ENCODE results near the gene FOXM1. TPM values are rescaled to one million over a fixed set of nuclear protein-coding genes. Genes with fewer than 3 reads are reported as not detected.

FOXM1 gene
- total RNA-seq, 6 experiments from 2014 or later = 41.9 to 96.4 (median 89.6) TPM

- TF ChIP-seq, protein P1, sequence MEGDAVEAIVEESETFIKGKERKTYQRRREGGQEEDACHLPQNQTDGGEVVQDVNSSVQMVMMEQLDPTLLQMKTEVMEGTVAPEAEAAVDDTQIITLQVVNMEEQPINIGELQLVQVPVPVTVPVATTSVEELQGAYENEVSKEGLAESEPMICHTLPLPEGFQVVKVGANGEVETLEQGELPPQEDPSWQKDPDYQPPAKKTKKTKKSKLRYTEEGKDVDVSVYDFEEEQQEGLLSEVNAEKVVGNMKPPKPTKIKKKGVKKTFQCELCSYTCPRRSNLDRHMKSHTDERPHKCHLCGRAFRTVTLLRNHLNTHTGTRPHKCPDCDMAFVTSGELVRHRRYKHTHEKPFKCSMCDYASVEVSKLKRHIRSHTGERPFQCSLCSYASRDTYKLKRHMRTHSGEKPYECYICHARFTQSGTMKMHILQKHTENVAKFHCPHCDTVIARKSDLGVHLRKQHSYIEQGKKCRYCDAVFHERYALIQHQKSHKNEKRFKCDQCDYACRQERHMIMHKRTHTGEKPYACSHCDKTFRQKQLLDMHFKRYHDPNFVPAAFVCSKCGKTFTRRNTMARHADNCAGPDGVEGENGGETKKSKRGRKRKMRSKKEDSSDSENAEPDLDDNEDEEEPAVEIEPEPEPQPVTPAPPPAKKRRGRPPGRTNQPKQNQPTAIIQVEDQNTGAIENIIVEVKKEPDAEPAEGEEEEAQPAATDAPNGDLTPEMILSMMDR (IDR thresholded peaks at IDR 0.05) = no peak
- peaks cover 4% of the 10 kb centered on the region for H3K27me3 Mint-ChIP-seq (ENCODE audit: insufficient read depth)
- no peak overlapping the region for H3K4me3 Mint-ChIP-seq
- H3K27ac Mint-ChIP-seq = no peak overlapping the region
- no peaks in the 10 kb centered on the region for H3K4me1 Mint-ChIP-seq (ENCODE audit: low read depth)
- no peaks in the 10 kb centered on the region for H3K9me3 Mint-ChIP-seq
- DNase-seq = no peak
- peaks cover 34% of the 10 kb centered on the region; the same call in 1 of the 2 replicates for H3K36me3 Mint-ChIP-seq (ENCODE audit: low read depth)
Measured at GRCh38 chr12:2862876-2863275, 14.1 kb downstream of the FOXM1 start.

DNA sequence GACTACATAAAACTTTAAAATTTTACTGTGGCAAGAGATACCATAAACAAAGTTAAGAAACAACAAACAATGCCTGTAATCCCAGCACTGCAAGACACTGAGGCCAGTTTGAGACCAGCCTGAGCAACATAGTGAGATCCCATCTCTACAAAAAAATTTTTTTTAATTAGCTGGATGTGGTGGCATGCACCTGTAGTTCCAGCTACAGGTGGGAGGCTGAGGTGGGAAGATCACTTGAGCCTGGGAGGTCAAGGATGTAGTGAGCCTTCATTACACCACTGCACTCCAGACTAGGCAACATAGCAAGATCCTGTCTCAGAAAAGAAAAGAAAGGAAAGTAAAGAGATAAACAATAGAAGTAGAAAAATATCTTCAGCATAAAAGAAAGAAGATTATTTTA is 16.8 kb downstream of the FOXM1 start:
- Mint-ChIP-seq H3K4me3 (no peak overlapping the region), H3K27ac (no peak overlapping the region), H3K4me1 (ENCODE audit: low read depth) (peaks cover 5% of the 10 kb centered on the region), H3K9me3 (no peaks in the 10 kb centered on the region), H3K36me3 (ENCODE audit: low read depth) (peaks cover 30% of the 10 kb centered on the region; the same call in 1 of the 2 replicates), H3K27me3 (ENCODE audit: insufficient read depth) (peaks cover 4% of the 10 kb centered on the region)
- TF ChIP-seq, protein P1 (IDR thresholded peaks at IDR 0.05) = no peak
- no peak for DNase-seq

DNA sequence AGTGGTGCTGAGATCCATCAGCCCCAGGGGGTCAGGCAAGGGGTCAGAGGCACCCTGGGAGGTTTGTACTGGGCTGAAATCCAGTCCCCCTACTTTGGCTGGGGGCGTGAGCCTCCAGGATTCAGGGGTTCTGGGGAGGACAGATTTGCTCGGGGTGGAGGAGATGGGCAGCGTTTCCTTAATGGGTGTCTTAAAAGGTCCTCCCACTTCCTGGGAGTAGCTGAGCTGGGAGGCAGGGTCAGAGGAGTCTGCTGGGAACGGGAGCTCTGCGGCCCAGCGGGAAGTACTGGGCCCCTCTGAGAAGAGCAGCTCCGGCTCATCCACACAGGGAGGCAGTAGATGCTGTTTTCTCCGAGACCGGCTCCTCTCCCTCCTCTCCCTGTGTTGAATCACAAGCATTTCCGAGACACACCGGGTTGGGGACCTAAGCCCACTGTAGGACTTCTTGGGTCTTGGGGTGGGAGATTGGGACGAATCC is 18.0 kb downstream of the FOXM1 start:
- H3K4me1 Mint-ChIP-seq (ENCODE audit: low read depth) = peaks cover 5% of the 10 kb centered on the region
- peaks cover 22% of the 10 kb centered on the region; the same call in 1 of the 2 replicates for H3K36me3 Mint-ChIP-seq (ENCODE audit: low read depth)
- no peak overlapping the region for H3K4me3 Mint-ChIP-seq
- no peak overlapping the region for H3K27ac Mint-ChIP-seq
- no peaks in the 10 kb centered on the region for H3K9me3 Mint-ChIP-seq
- TF ChIP-seq, protein P1 (IDR thresholded peaks at IDR 0.05) = no peak
- no peak for DNase-seq
- H3K27me3 Mint-ChIP-seq (ENCODE audit: insufficient read depth) = peaks cover 4% of the 10 kb centered on the region

DNA sequence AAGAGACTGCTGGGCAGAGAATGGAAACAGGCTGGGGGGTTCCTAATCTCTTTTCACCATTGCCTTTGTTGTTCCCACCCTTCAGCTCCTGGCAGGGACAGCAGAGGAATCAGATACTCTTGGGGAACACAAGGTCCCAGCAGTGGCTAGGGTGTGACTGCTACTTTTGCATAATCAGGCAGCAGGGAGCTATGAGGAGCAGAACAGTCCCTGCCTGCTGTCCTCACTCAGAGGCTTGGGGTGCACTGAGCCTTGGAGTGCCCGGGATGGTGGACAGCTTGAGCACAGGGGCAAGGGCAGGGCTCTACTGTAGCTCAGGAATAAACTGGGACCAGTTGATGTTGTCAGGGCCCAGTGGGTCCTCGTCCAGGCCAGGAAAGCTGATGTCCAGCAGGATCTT is 18.6 kb downstream of the FOXM1 start:
- Mint-ChIP-seq H3K27me3 (ENCODE audit: insufficient read depth) (peaks cover 6% of the 10 kb centered on the region), H3K9me3 (no peaks in the 10 kb centered on the region), H3K36me3 (ENCODE audit: low read depth) (peaks cover 18% of the 10 kb centered on the region; the same call in 1 of the 2 replicates), H3K27ac (no peak overlapping the region), H3K4me1 (ENCODE audit: low read depth) (peaks cover 11% of the 10 kb centered on the region), H3K4me3 (no peak overlapping the region)
- TF ChIP-seq, protein P1 (IDR thresholded peaks at IDR 0.05) = no peak
- no peak for DNase-seq

DNA sequence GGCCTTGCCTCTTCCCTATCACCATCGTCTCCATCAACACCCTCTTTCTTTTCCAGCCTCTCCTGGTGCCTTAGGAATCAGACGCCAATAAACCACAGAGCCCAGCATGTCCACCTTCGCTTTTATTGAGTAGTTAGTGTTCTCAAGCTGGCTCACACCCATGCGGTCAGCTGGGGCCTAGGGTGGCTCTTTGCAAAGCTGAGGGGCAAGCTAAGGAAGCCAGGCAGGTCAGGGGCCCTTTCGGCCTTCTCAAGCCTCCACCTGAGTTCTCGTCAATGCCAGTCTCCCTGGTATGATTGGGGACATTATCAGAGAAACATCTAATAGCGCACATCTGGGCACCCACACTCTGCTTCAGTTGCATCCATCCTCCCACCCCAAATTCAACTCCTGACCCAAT is 19.4 kb downstream of the FOXM1 start:
- H3K27ac Mint-ChIP-seq = no peak overlapping the region
- H3K36me3 Mint-ChIP-seq (ENCODE audit: low read depth) = peaks cover 18% of the 10 kb centered on the region; the same call in 1 of the 2 replicates
- H3K9me3 Mint-ChIP-seq = no peaks in the 10 kb centered on the region
- H3K4me1 Mint-ChIP-seq (ENCODE audit: low read depth) = peaks cover 11% of the 10 kb centered on the region
- TF ChIP-seq, protein P1 (IDR thresholded peaks at IDR 0.05) = no peak
- DNase-seq = no peak
- H3K27me3 Mint-ChIP-seq (ENCODE audit: insufficient read depth) = peaks cover 6% of the 10 kb centered on the region
- H3K4me3 Mint-ChIP-seq = no peak overlapping the region

Data from HFFc6 (cell line).